ENCODE data around the gene OLFML2A.
"Not testable (repeated sequence)": the region's sequence is repeated elsewhere in the genome, so short reads cannot be mapped to it uniquely, and the experiment has no call there.

Gene OLFML2A

GRCh38 chr9:124776954-124777648 is at the start of gene OLFML2A:
TSS of gene OLFML2A (plus strand) at chr9:124777133. CDS start at chr9:124777271, 138 bp downstream.
- peak; percentile 62 for DNase-seq (ENCODE audit: low spot score)
- TF ChIP-seq CTCF (IDR thresholded peaks at IDR 0.05; ENCODE audit: extremely low read depth, missing control alignments) = peak; percentile 70

GRCh38 chr9:124730772-124731171 is 46.2 kb upstream of the OLFML2A start:
- TF ChIP-seq CTCF (IDR thresholded peaks at IDR 0.05; ENCODE audit: extremely low read depth, missing control alignments) = no peak
- no peak for DNase-seq (ENCODE audit: low spot score)

GRCh38 chr9:124733964-124734740 is 42.8 kb upstream of the OLFML2A start:
- no peak for DNase-seq (ENCODE audit: low spot score)
- TF ChIP-seq CTCF (IDR thresholded peaks at IDR 0.05; ENCODE audit: extremely low read depth, missing control alignments) = no peak

- DNase-seq (ENCODE audit: low spot score) = not testable (repeated sequence)
Measured at GRCh38 chr9:124734741-124735083, 42.2 kb upstream of the OLFML2A start.

- no peak for TF ChIP-seq CTCF (IDR thresholded peaks at IDR 0.05; ENCODE audit: extremely low read depth, missing control alignments)
- no peak for DNase-seq (ENCODE audit: low spot score)
Measured at GRCh38 chr9:124735121-124735520, 41.8 kb upstream of the OLFML2A start.

GRCh38 chr9:124738075-124738474 is 38.9 kb upstream of the OLFML2A start:
- not testable (repeated sequence) for DNase-seq (ENCODE audit: low spot score)

- no peak for TF ChIP-seq CTCF (IDR thresholded peaks at IDR 0.05; ENCODE audit: extremely low read depth, missing control alignments)
- no peak for DNase-seq (ENCODE audit: low spot score)
Measured at GRCh38 chr9:124739360-124739759, 37.6 kb upstream of the OLFML2A start.

- DNase-seq (ENCODE audit: low spot score) = no peak
- no peak for TF ChIP-seq CTCF (IDR thresholded peaks at IDR 0.05; ENCODE audit: extremely low read depth, missing control alignments)
Measured at GRCh38 chr9:124741149-124741548, 35.8 kb upstream of the OLFML2A start.

Measured in GM20000 (cell line).